Adrenal gland (tissue), 12 donors: Measurements from ENCODE around the gene CRHBP. TPM values are rescaled to one million over a fixed set of nuclear protein-coding genes. Genes with fewer than 3 reads are reported as not detected.

Source experiments
- DNase-seq, 7 donors: peaks; one replicate each; pipeline ENCODE4 v3.0.0-alpha.2; 2019 to 2020
- H3K27ac ChIP-seq, 5 donors: fragments of 200-600 bp; sonication (generic) in 4 of 5; 1 replicate in 3 of 5; 2 replicates in 2 of 5; pipeline versions ENCODE4 v1.5.1 to v1.8.0; 2016 to 2020; ENCODE audit warnings: mild to moderate bottlenecking in 1 of 5
- H3K27me3 ChIP-seq: fragments of 200-600 bp; 2 replicates; pipeline ENCODE4 v1.8.0; 2021
- H3K36me3 ChIP-seq, 2 donors: fragments of 200-600 bp; replicated peaks in 1 of 2; 1 replicate in 1 of 2; 2 replicates in 1 of 2; pipeline versions ENCODE4 v1.5.1 to v1.8.0; 2018 to 2022
- H3K4me1 ChIP-seq, 2 donors: fragments of 200-600 bp; replicated peaks in 1 of 2; 1 replicate in 1 of 2; 2 replicates in 1 of 2; pipeline versions ENCODE4 v1.5.1 to v1.8.0; 2018 to 2021
- H3K4me3 ChIP-seq, 4 donors: fragments of 200-600 bp; sonication (generic) in 3 of 4; one replicate each; pipeline ENCODE4 v1.5.1; 2016 to 2018
- H3K9me3 ChIP-seq, 3 donors: fragments of 200-600 bp; sonication (generic) in 1 of 3; replicated peaks in 1 of 3; 1 replicate in 2 of 3; 2 replicates in 1 of 3; pipeline versions ENCODE4 v1.5.1 to v1.8.0; 2016 to 2021
- POLR2A ChIP-seq, 2 donors: fragments of 450-650 bp; IDR thresholded peaks; one replicate each; pipeline ENCODE4 v1.6.1; 2017; ENCODE audit warnings: antibody characterized with exemption in 2 of 2, mild to moderate bottlenecking in 2 of 2, moderate library complexity in 1 of 2
- WGBS, 4 donors: extraction: QIAGEN DNeasy Blood & Tissue Kit in 2 of 4; methylation state at CpG; one replicate each; pipeline versions ENCODE4 v1.1.5 to v1.1.7; 2013 to 2017; 5-methylcytosine and 5-hydroxymethylcytosine counted together
- intact Hi-C, 2 donors: fragments of 100-400 bp; cut with DNase I; formaldehyde crosslinking; loops; one replicate each; pipeline versions ENCODE4 v1.14.1 to v1.15.0; 2022 to 2023
- polyA plus RNA-seq, 3 donors: library from polyadenylated mRNA; stranded (reverse); fragments of 200-250 nt in 2 of 3; fragments of 350-450 nt in 1 of 3; fragmentation: Illumina TruSeq in 1 of 3; extraction: RNeasy Lipid Tissue Mini Kit (QIAGEN cat#74804) in 1 of 3; gene quantifications; one replicate each; pipeline ENCODE4 v1.2.3, GENCODE V29; 2013 to 2014
- small RNA-seq, 2 donors: library from RNA; depleted of rRNA; stranded (forward); fragments of <200 nt; gene quantifications; one replicate each; pipeline ENCODE3, GENCODE V24; 2016
- total RNA-seq, 9 donors: library from RNA; depleted of rRNA in 4 of 9; stranded (reverse); fragments of >200 nt in 4 of 9; fragments of 120-200 nt in 1 of 9; fragmentation: NEBNext Ultra II Directional in 1 of 9; extraction: Animal tissue kit (Norgen Biotek cat#: 25700) in 1 of 9; gene quantifications; one replicate each; pipeline versions ENCODE4 v1.1.0 to v1.2.4, GENCODE V29; 2013 to 2023
- TF ChIP-seq, protein P1 (sequence below), 6 experiments: fragments of 450-650 bp in 4 of 6; fragments of 200-600 bp in 2 of 6; sonication (generic) in 1 of 6; IDR thresholded peaks; 1 replicate in 5 of 6; 2 replicates in 1 of 6; pipeline versions ENCODE4 v1.5.1 to v1.8.0; 2016 to 2021; ENCODE audit warnings: antibody characterized with exemption in 6 of 6, mild to moderate bottlenecking in 2 of 6, moderate library complexity in 1 of 6
- donor health status: healthy with polysubstance abuse.
- donor health status: Bipolar disorder and iron deficiency.
- donor health status: DM: yes; HTN: yes; CAD: no.
- donor health status: DM: no; HTN: no; CAD: no.
- donor health status: DM: no; HTN: no; CAD: no.
- donor health status: DM: yes; HTN: yes; CAD: no.

The CRHBP gene
- total and polyA plus RNA-seq, 12 donors = 13.4 to 64.1 (median 23.7) TPM

- intact Hi-C loops = loop anchor here (2.0 to 5.0 kb wide), 2 partner anchors 149 kb away; no protein-coding TSS in a partner anchor
- H3K36me3 ChIP-seq = no peaks in the 10 kb centered on the region
Measured at GRCh38 chr5:77015938-77016569, 63.2 kb downstream of the CRHBP start.

GRCh38 chr5:77016962-77017361 is 64.1 kb downstream of the CRHBP start:
- DNase-seq = no peak
- H3K36me3 ChIP-seq = no peaks in the 10 kb centered on the region
- 67 to 88% (median 80%) methylated on average over 1 of the region's 1 CpG for WGBS, 4 donors
- no peaks in the 10 kb centered on the region for H3K27me3 ChIP-seq
- H3K4me3 ChIP-seq = no peak overlapping the region
- H3K4me1 ChIP-seq = no peaks in the 10 kb centered on the region
- intact Hi-C loops = loop anchor here (2.0 to 5.0 kb wide), 2 partner anchors 150 kb away; no protein-coding TSS in a partner anchor
- no peak for TF ChIP-seq POLR2A (IDR thresholded peaks at IDR 0.05)
- TF ChIP-seq, protein P1, sequence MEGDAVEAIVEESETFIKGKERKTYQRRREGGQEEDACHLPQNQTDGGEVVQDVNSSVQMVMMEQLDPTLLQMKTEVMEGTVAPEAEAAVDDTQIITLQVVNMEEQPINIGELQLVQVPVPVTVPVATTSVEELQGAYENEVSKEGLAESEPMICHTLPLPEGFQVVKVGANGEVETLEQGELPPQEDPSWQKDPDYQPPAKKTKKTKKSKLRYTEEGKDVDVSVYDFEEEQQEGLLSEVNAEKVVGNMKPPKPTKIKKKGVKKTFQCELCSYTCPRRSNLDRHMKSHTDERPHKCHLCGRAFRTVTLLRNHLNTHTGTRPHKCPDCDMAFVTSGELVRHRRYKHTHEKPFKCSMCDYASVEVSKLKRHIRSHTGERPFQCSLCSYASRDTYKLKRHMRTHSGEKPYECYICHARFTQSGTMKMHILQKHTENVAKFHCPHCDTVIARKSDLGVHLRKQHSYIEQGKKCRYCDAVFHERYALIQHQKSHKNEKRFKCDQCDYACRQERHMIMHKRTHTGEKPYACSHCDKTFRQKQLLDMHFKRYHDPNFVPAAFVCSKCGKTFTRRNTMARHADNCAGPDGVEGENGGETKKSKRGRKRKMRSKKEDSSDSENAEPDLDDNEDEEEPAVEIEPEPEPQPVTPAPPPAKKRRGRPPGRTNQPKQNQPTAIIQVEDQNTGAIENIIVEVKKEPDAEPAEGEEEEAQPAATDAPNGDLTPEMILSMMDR (IDR thresholded peaks at IDR 0.05) = no peak
- no peak overlapping the region for H3K27ac ChIP-seq
- H3K9me3 ChIP-seq = no peaks in the 10 kb centered on the region

More at GRCh38 chr5:77015938-77016569, 63.2 kb downstream of the CRHBP start:
- WGBS, 4 donors = 31 to 35% (median 34%) methylated on average over 3 of the region's 3 CpGs
- H3K27me3 ChIP-seq = no peaks in the 10 kb centered on the region
- H3K4me1 ChIP-seq = no peaks in the 10 kb centered on the region
- DNase-seq = no peak
- TF ChIP-seq, protein P1 (IDR thresholded peaks at IDR 0.05) = peak; percentile 25 to 69 (median 54)
- TF ChIP-seq POLR2A (IDR thresholded peaks at IDR 0.05) = no peak
- no peak overlapping the region for H3K4me3 ChIP-seq
- no peaks in the 10 kb centered on the region for H3K9me3 ChIP-seq
- H3K27ac ChIP-seq = no peak overlapping the region

DNA sequence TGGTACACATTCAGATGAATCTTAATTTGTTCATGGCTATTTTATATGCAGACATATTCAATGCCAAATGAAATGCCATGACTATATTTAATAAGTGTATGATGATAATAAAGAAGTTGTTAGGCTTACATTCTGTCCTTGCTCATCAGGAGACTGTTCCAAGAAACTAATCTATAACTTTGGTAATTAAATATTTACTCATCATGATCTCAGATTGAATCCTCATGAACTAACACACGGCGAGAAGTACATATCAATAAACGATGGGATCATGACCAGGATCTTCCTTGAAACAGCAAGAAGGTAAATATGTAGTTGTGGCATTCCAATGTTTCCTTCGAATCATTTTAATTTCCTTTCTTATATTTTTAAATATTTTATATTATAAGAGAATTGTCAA is 64.8 kb downstream of the CRHBP start:
- no peak overlapping the region for H3K4me3 ChIP-seq
- H3K27me3 ChIP-seq = no peaks in the 10 kb centered on the region
- H3K27ac ChIP-seq = no peak overlapping the region
- no peak for DNase-seq
- intact Hi-C loops = loop anchor here (2.0 to 5.0 kb wide), 2 partner anchors 150 to 151 kb away; no protein-coding TSS in a partner anchor
- no peaks in the 10 kb centered on the region for H3K9me3 ChIP-seq
- H3K4me1 ChIP-seq = no peaks in the 10 kb centered on the region
- no peaks in the 10 kb centered on the region for H3K36me3 ChIP-seq
- TF ChIP-seq, protein P1 (IDR thresholded peaks at IDR 0.05) = no peak
- TF ChIP-seq POLR2A (IDR thresholded peaks at IDR 0.05) = no peak
- 65 to 72% (median 70%) methylated on average over 4 of the region's 4 CpGs for WGBS, 4 donors

Small RNA genes lying within 50 kb of the gene (small RNA-seq; reads per million reads assigned to genes)
- 0 reads per million in 2 donors for gene RNU6ATAC36P

Other genes starting within 250 kb of the CRHBP start
- 10 to 100 TPM; 12.7 to 60.5 (median 38.1) TPM for gene F2R, start 236.9 kb upstream of the CRHBP start, total RNA-seq
- gene F2R, start 236.9 kb upstream of the CRHBP start, polyA plus RNA-seq = 10 to 100 TPM in 1 of 3 donors, 1 to 10 TPM in 2; 6.0 to 21.1 (median 6.7) TPM
- gene F2RL1, start 134.0 kb upstream of the CRHBP start, total RNA-seq = 1 to 10 TPM in 7 of 9 donors, under 1 TPM in 2; 0.35 to 4.0 (median 1.4) TPM
- gene F2RL1, start 134.0 kb upstream of the CRHBP start, polyA plus RNA-seq = under 1 TPM; 0.40 to 0.95 (median 0.67) TPM
- gene S100Z, start 103.0 kb upstream of the CRHBP start, total RNA-seq = 1 to 10 TPM in 2 of 9 donors, under 1 TPM in 6, not detected in 1; 0.11 to 2.8 (median 0.51) TPM
- under 1 TPM; 0.27 to 0.44 (median 0.40) TPM for gene S100Z, start 103.0 kb upstream of the CRHBP start, polyA plus RNA-seq
- 10 to 100 TPM; 19.7 to 33.7 (median 25.1) TPM for gene AGGF1, start 77.4 kb downstream of the CRHBP start, total RNA-seq
- gene AGGF1, start 77.4 kb downstream of the CRHBP start, polyA plus RNA-seq = 10 to 100 TPM in 2 of 3 donors, 1 to 10 TPM in 1; 6.7 to 26.4 (median 11.2) TPM
- gene ZBED3, start 134.2 kb downstream of the CRHBP start, total RNA-seq = 10 to 100 TPM in 4 of 9 donors, 1 to 10 TPM in 5; 1.3 to 13.9 (median 9.7) TPM
- 1 to 10 TPM; 4.8 to 7.9 (median 5.7) TPM for gene ZBED3, start 134.2 kb downstream of the CRHBP start, polyA plus RNA-seq